Coronary artery (tissue), 2 donors: ENCODE results near the gene SLC25A38.

Source experiments
- DNase-seq: peaks from one replicate; pipeline ENCODE4 v3.0.0-alpha.2; 2017; ENCODE audit warnings: low spot score
- H3K27ac ChIP-seq, 2 donors: fragments of 200-600 bp; sonication (generic); one replicate each; pipeline ENCODE4 v1.5.1; 2016 to 2019
- H3K4me3 ChIP-seq: fragments of 200-600 bp; sonication (generic); 2 replicates; pipeline ENCODE4 v1.5.1; 2016; ENCODE audit warnings: mild to moderate bottlenecking, moderate library complexity
- CTCF ChIP-seq: fragments of 200-600 bp; sonication (generic); IDR thresholded peaks from one replicate; pipeline ENCODE4 v1.5.1; 2019; ENCODE audit warnings: antibody characterized with exemption

Gene SLC25A38

GRCh38 chr3:39378957-39379777 is 4.0 kb upstream of the SLC25A38 start:
- no peak for DNase-seq
- Histone ChIP-seq H3K4me3 (no peak overlapping the region), H3K27ac (no peak overlapping the region)
- TF ChIP-seq CTCF: no peak

- no peak overlapping the region for H3K27ac ChIP-seq
- H3K4me3 ChIP-seq: no peak overlapping the region
- no peak for TF ChIP-seq CTCF
- no peak for DNase-seq
Measured at GRCh38 chr3:39379778-39380155, 3.4 kb upstream of the SLC25A38 start.

GRCh38 chr3:39381432-39381831 is 1.7 kb upstream of the SLC25A38 start:
- Histone ChIP-seq H3K27ac (no peak overlapping the region), H3K4me3 (no peak overlapping the region)
- no peak for TF ChIP-seq CTCF
- no peak for DNase-seq

- H3K4me3 ChIP-seq: peak overlapping the region; percentile 88
- no peak for TF ChIP-seq CTCF
- peak; percentile 97 for DNase-seq
- peak overlapping the region; percentile 93 to 94 for H3K27ac ChIP-seq
Measured at GRCh38 chr3:39383881-39384664, 903 bp downstream of the SLC25A38 start.

GRCh38 chr3:39384665-39385000 is 1.5 kb downstream of the SLC25A38 start:
- DNase-seq: no peak
- Histone ChIP-seq H3K4me3 (peak overlapping the region; percentile 88), H3K27ac (peak overlapping the region in 1 of 2 donors; percentile 93)
- no peak for TF ChIP-seq CTCF

- Histone ChIP-seq H3K27ac (no peak overlapping the region), H3K4me3 (no peak overlapping the region)
- DNase-seq: no peak
- TF ChIP-seq CTCF: no peak
Measured at GRCh38 chr3:39385456-39386090, 2.4 kb downstream of the SLC25A38 start.
